ENCODE data around the gene GANAB.

GRCh38 chr11:62688491-62688890 is 42.1 kb upstream of the GANAB start:
- no peak for TF ChIP-seq CTCF (IDR thresholded peaks at IDR 0.05)
- TF ChIP-seq POLR2A (IDR thresholded peaks at IDR 0.05): no peak

Measured in thyroid gland (tissue), 4 donors.